A673 (cell line): ENCODE measurements around the gene KCNF1. TPM values are rescaled to one million over a fixed set of nuclear protein-coding genes. Genes with fewer than 3 reads are reported as not detected.

Source experiments
- BruUV-seq: library from RNA; stranded (reverse); fragments of 400-500 nt; replicated peaks from 2 replicates; lab custom pipeline; 2021; lab: Mats Ljungman, UMichigan
- CTCF ChIA-PET: fragments of 300-600 bp; sonication (Branson Sonifier 250); formaldehyde crosslinking; loops from one replicate; lab custom pipeline; 2022; ENCODE audit warnings: antibody characterized with exemption; lab: Charles Lee
- POLR2A ChIA-PET: fragments of 300-600 bp; sonication (Branson Sonifier 250); formaldehyde crosslinking; loops from one replicate; lab custom pipeline; 2022; ENCODE audit warnings: antibody characterized with exemption; ENCODE audit not compliant: low non-redundant PET; lab: Charles Lee
- DNase-seq: peaks from one replicate; pipeline ENCODE4 v3.0.0-alpha.2; 2015; ENCODE audit warnings: low spot score
- H3K27ac ChIP-seq: fragments of 200-600 bp; sonication (generic); 2 replicates; pipeline ENCODE4 v1.5.1; 2016; ENCODE audit warnings: mixed run types, low read depth, mild to moderate bottlenecking, mixed read lengths, antibody characterized with exemption, low read length; ENCODE audit not compliant: poor library complexity, severe bottlenecking
- H3K27me3 ChIP-seq: fragments of 200-600 bp; sonication (generic); replicated peaks from 2 replicates; pipeline ENCODE4 v1.6.1; 2017; ENCODE audit warnings: mixed run types, low read depth, mild to moderate bottlenecking, mixed read lengths, antibody characterized with exemption, low read length; ENCODE audit not compliant: insufficient read depth, poor library complexity
- H3K36me3 ChIP-seq: fragments of 200-600 bp; sonication (generic); 2 replicates; pipeline ENCODE4 v1.6.1; 2016; ENCODE audit warnings: mixed run types, mild to moderate bottlenecking, mixed read lengths, antibody characterized with exemption, low read length; ENCODE audit not compliant: insufficient read depth, poor library complexity, severe bottlenecking
- H3K4me1 ChIP-seq: fragments of 200-600 bp; sonication (generic); 2 replicates; pipeline ENCODE4 v1.6.1; 2017; ENCODE audit warnings: mixed run types, mild to moderate bottlenecking, mixed read lengths, antibody characterized with exemption, low read length; ENCODE audit not compliant: insufficient read depth, poor library complexity, severe bottlenecking
- H3K4me3 ChIP-seq: fragments of 200-600 bp; sonication (generic); 2 replicates; pipeline ENCODE4 v1.5.1; 2016; ENCODE audit warnings: low read depth, mixed run types, mild to moderate bottlenecking, mixed read lengths, low read length; ENCODE audit not compliant: poor library complexity, severe bottlenecking
- H3K9me3 ChIP-seq: fragments of 200-600 bp; sonication (generic); 2 replicates; pipeline ENCODE4 v1.6.1; 2016; ENCODE audit warnings: mixed run types, low read depth, mild to moderate bottlenecking, mixed read lengths, antibody characterized with exemption, low read length; ENCODE audit not compliant: poor library complexity, severe bottlenecking
- EZH2 ChIP-seq: fragments of 200-600 bp; sonication (generic); IDR thresholded peaks from 2 replicates; pipeline ENCODE4 v1.6.1; 2017; ENCODE audit warnings: borderline replicate concordance, low read depth, mild to moderate bottlenecking, mixed read lengths, antibody characterized with exemption, low read length; ENCODE audit not compliant: poor library complexity, severe bottlenecking
- intact Hi-C: fragments of 100-400 bp; cut with micrococcal nuclease; formaldehyde crosslinking; loops from one replicate; pipeline ENCODE4 v1.10.0; 2022; ENCODE audit not compliant: unreplicated experiment
- total RNA-seq: library from RNA; stranded (reverse); gene quantifications from 2 replicates; pipeline ENCODE4 v1.2.3, GENCODE V29; 2021
- TF ChIP-seq, protein P1 (sequence below): fragments of 300-800, 200-600 bp; sonication (generic); conservative IDR thresholded peaks from 2 replicates; pipeline ENCODE4 v1.5.1; 2017; ENCODE audit warnings: low read depth, mild to moderate bottlenecking, antibody characterized with exemption, low read length, moderate library complexity, mixed read lengths

The KCNF1 gene
- total RNA-seq, 1 experiment from 2014 or later: 0.32 TPM

DNA sequence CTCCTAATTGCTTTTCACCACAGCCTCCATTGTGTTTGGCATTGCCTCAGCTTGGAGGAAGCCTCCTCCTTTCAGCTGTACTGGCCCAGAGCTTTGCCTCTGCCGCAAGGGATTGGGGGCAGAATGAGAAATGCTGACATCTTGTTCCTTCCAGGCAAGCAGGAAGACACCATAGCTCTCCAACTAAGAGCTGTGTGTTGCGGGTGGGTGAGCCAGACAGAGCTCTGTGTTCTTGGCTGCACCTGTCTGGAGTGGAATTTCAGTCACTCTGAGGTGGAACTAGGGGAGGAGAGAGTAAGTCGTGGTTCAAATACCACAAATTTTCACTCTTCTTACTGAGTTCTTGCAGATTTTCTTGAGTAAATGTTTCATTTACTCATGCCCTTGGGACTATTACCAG, 36.6 kb upstream of the KCNF1 start:
- TF ChIP-seq EZH2: no peak
- TF ChIP-seq, protein P1, sequence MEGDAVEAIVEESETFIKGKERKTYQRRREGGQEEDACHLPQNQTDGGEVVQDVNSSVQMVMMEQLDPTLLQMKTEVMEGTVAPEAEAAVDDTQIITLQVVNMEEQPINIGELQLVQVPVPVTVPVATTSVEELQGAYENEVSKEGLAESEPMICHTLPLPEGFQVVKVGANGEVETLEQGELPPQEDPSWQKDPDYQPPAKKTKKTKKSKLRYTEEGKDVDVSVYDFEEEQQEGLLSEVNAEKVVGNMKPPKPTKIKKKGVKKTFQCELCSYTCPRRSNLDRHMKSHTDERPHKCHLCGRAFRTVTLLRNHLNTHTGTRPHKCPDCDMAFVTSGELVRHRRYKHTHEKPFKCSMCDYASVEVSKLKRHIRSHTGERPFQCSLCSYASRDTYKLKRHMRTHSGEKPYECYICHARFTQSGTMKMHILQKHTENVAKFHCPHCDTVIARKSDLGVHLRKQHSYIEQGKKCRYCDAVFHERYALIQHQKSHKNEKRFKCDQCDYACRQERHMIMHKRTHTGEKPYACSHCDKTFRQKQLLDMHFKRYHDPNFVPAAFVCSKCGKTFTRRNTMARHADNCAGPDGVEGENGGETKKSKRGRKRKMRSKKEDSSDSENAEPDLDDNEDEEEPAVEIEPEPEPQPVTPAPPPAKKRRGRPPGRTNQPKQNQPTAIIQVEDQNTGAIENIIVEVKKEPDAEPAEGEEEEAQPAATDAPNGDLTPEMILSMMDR: no peak
- POLR2A ChIA-PET: interaction anchor here (0.7 kb wide), 1 partner anchor 264 kb away, joined by 3 read pairs; no protein-coding TSS in a partner anchor

DNA sequence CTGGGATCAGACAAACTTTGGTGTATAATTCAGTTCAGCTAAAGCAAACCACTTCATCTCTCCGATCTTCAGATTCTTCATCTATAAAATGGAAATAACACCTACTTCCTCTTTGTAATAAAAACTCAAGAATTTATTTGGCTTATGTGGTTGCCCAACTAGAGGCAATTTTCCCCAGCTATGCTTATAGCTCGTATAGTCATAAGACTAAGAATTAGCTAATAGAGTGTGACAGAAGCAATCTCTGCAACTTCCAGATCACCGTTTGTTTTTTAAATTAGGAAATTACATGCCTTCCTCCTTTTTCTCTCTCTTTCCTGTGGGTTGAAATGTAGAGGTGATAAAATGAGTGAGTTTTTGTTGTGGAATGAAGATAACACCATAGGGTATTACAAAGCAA, 35.3 kb upstream of the KCNF1 start:
- TF ChIP-seq, protein P1: no peak
- TF ChIP-seq EZH2: no peak
- H3K27ac ChIP-seq: peak overlapping the region; percentile 24
- H3K27me3 ChIP-seq: no peaks in the 10 kb centered on the region
- BruUV-seq: no TSS peak
- H3K4me3 ChIP-seq: no peak overlapping the region
- peak; percentile 77 for DNase-seq
- H3K36me3 ChIP-seq: no peaks in the 10 kb centered on the region
- ChIA-PET POLR2A (no interaction called here), CTCF (no interaction called here)
- intact Hi-C loops: no loop called here
- H3K9me3 ChIP-seq: peaks cover 8% of the 10 kb centered on the region
- H3K4me1 ChIP-seq: peaks cover 22% of the 10 kb centered on the region

More for the DNA sequence above, 36.6 kb upstream of the KCNF1 start:
- peaks cover 21% of the 10 kb centered on the region for H3K4me1 ChIP-seq
- CTCF ChIA-PET: no interaction called here
- peaks cover 8% of the 10 kb centered on the region for H3K9me3 ChIP-seq
- no TSS peak for BruUV-seq
- H3K4me3 ChIP-seq: no peak overlapping the region
- H3K36me3 ChIP-seq: no peaks in the 10 kb centered on the region
- no peak overlapping the region for H3K27ac ChIP-seq
- intact Hi-C loops: no loop called here
- DNase-seq: no peak
- H3K27me3 ChIP-seq: no peaks in the 10 kb centered on the region

DNA sequence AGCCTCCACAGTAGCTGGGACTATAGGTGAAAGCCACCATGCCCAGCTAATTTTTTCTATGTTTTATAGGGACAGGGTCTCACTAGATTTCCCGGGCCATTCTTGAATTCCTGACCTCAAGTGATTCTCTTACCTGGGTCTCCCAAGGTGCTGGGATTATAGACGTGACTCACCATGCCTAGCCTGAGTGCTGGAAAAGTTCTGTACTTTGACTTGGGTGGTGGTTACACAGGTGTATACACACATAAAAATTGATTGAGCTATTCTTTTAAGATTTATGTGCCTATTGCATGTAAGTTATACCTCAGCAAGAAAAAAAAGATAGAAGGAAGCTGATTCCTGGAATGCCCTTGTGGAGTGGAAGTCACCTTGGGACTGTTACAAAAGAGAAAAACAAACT, 34.8 kb upstream of the KCNF1 start:
- no peaks in the 10 kb centered on the region for H3K27me3 ChIP-seq
- no peaks in the 10 kb centered on the region for H3K36me3 ChIP-seq
- peaks cover 25% of the 10 kb centered on the region for H3K4me1 ChIP-seq
- TF ChIP-seq, protein P1: no peak
- no peak for TF ChIP-seq EZH2
- H3K27ac ChIP-seq: no peak overlapping the region
- no peak overlapping the region for H3K4me3 ChIP-seq
- POLR2A ChIA-PET: no interaction called here
- intact Hi-C loops: no loop called here
- H3K9me3 ChIP-seq: peaks cover 8% of the 10 kb centered on the region
- CTCF ChIA-PET: no interaction called here
- no peak for DNase-seq
- no TSS peak for BruUV-seq
